GM23248 (cell line): ENCODE measurements around the gene GRIP1.

Source experiments
- EZH2 ChIP-seq: fragments of 200-600 bp; sonication (generic); IDR thresholded peaks from 2 replicates; pipeline ENCODE4 v1.6.1; 2018; ENCODE audit warnings: antibody characterized with exemption, mild to moderate bottlenecking; ENCODE audit not compliant: insufficient read depth, poor library complexity, severe bottlenecking
- EZH2phosphoT487 ChIP-seq: fragments of 200-600 bp; sonication (generic); IDR thresholded peaks from 2 replicates; pipeline ENCODE4 v1.6.1; 2018; ENCODE audit warnings: antibody characterized with exemption, moderate library complexity, mild to moderate bottlenecking, low read depth; ENCODE audit not compliant: insufficient read depth

DNA sequence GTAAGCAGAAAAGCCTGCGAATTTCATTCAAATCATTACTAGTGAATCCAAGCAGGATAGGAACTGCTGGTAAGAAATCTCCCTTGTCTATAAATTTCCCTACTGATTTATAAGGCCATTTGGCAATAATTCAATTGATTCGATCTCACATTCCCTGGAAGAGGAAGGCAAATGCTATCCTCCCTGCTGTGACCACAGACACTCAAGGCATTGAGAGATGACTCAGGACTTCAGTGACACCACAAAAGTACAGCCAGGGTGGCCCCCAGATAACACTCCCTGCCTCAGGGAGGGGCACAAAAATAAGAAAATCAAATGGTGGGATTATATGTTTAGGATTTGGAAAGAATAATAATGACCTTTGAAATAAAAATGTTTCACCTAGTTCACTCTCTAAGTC is 162.7 kb downstream of the GRIP1 start:
- TF ChIP-seq EZH2, result no peak
- no peak for TF ChIP-seq EZH2phosphoT487
